B cell (primary cell): ENCODE results near the gene TMEM80. TPM values are rescaled to one million over a fixed set of nuclear protein-coding genes. Genes with fewer than 3 reads are reported as not detected.

Source experiments
- ATAC-seq: fragments of 200-7000 bp; cut with Tn5 transposase; one replicate; pipeline ENCODE4 v1.10.0; 2021; ENCODE audit warnings: low read depth, mild to moderate bottlenecking, moderate number of reproducible peaks, moderate library complexity
- CTCF ChIA-PET: fragments of 350-600 bp; sonication (Branson Sonifier 250); formaldehyde crosslinking; loops from one replicate; lab custom pipeline; 2021; ENCODE audit warnings: antibody characterized with exemption, inconsistent platforms; lab: Charles Lee
- POLR2A ChIA-PET: fragments of 350-600 bp; sonication (Branson Sonifier 250); formaldehyde crosslinking; loops from one replicate; lab custom pipeline; 2021; ENCODE audit warnings: antibody characterized with exemption; lab: Charles Lee
- DNase-seq: peaks from one replicate; pipeline ENCODE4 v3.0.0; 2013
- H2AFZ ChIP-seq: 2 replicates; pipeline ENCODE4 v1.6.1; 2012; ENCODE audit warnings: mild to moderate bottlenecking, low read depth, low read length; ENCODE audit not compliant: insufficient read depth, poor library complexity, severe bottlenecking
- H3K27ac ChIP-seq, 2 donors: 1 replicate in 1 of 2; 2 replicates in 1 of 2; pipeline ENCODE4 v1.5.1; 2012 to 2013; ENCODE audit warnings: low read length in 2 of 2, mild to moderate bottlenecking in 2 of 2, moderate library complexity in 1 of 2
- H3K27me3 ChIP-seq, 4 experiments: fragments of 200-600 bp in 1 of 4; sonication (generic) in 1 of 4; replicated peaks in 1 of 4; 1 replicate in 2 of 4; 2 replicates in 2 of 4; pipeline versions ENCODE4 v1.6.1 to v1.7.0; 2013 to 2016; ENCODE audit warnings: low read length in 3 of 4, mild to moderate bottlenecking in 2 of 4, mixed read lengths in 1 of 4, moderate library complexity in 1 of 4; ENCODE audit not compliant: insufficient read depth in 4 of 4, control insufficient read depth in 3 of 4; ENCODE audit errors: control extremely low read depth in 1 of 4
- H3K36me3 ChIP-seq, 2 experiments: replicated peaks in 1 of 2; 1 replicate in 1 of 2; 2 replicates in 1 of 2; pipeline versions ENCODE4 v1.6.1 to v1.7.1; 2013; ENCODE audit warnings: low read length in 1 of 2; ENCODE audit not compliant: insufficient read depth in 2 of 2, control insufficient read depth in 1 of 2; ENCODE audit errors: control extremely low read depth in 1 of 2, extremely low read depth in 1 of 2
- H3K4me1 ChIP-seq, 2 donors: fragments of 200-600 bp in 1 of 2; sonication (generic) in 1 of 2; 1 replicate in 1 of 2; 2 replicates in 1 of 2; pipeline versions ENCODE4 v1.5.1 to v1.6.1; 2013 to 2017; ENCODE audit warnings: low read length in 2 of 2; ENCODE audit not compliant: control insufficient read depth in 2 of 2, insufficient read depth in 2 of 2
- H3K4me2 ChIP-seq: replicated peaks from 2 replicates; pipeline ENCODE3; 2012; ENCODE audit warnings: mild to moderate bottlenecking, low read depth, low read length; ENCODE audit not compliant: poor library complexity, severe bottlenecking
- H3K4me3 ChIP-seq, 5 experiments: fragments of 200-600 bp in 1 of 5; sonication (generic) in 1 of 5; 1 replicate in 3 of 5; 2 replicates in 2 of 5; pipeline versions ENCODE4 v1.5.1 to v1.7.0; 2011 to 2016; ENCODE audit warnings: low read length in 4 of 5, mild to moderate bottlenecking in 4 of 5, low read depth in 2 of 5, control low read depth in 1 of 5, moderate library complexity in 1 of 5; ENCODE audit not compliant: insufficient read depth in 1 of 5; ENCODE audit errors: control extremely low read depth in 1 of 5, extremely low read depth in 1 of 5
- H3K79me2 ChIP-seq: fragments of 200-600 bp; sonication (generic); one replicate; pipeline ENCODE4 v1.6.0; 2016; ENCODE audit warnings: low read length; ENCODE audit not compliant: control insufficient read depth, insufficient read depth
- H3K9ac ChIP-seq: fragments of 200-600 bp; sonication (generic); 2 replicates; pipeline ENCODE4 v1.6.1; 2017; ENCODE audit warnings: mild to moderate bottlenecking, low read length, moderate library complexity
- H3K9me3 ChIP-seq, 3 donors: one replicate each; pipeline versions ENCODE4 v1.6.1 to v1.7.1; 2013; ENCODE audit warnings: low read length in 2 of 3; ENCODE audit not compliant: control insufficient read depth in 2 of 3, insufficient read depth in 1 of 3; ENCODE audit errors: control extremely low read depth in 1 of 3
- H4K20me1 ChIP-seq: 2 replicates; pipeline ENCODE4 v1.6.0; 2012; ENCODE audit warnings: mild to moderate bottlenecking, low read length; ENCODE audit not compliant: insufficient read depth, control insufficient read depth, poor library complexity, severe bottlenecking
- H3K27ac Mint-ChIP-seq: one replicate; pipeline ENCODE4 v1.8.0; 2021; ENCODE audit warnings: mixed read lengths
- H3K27me3 Mint-ChIP-seq: one replicate; pipeline ENCODE4 v1.8.0; 2021; ENCODE audit warnings: mixed read lengths
- H3K4me1 Mint-ChIP-seq: one replicate; pipeline ENCODE4 v1.8.0; 2021; ENCODE audit warnings: mixed read lengths
- H3K4me3 Mint-ChIP-seq: one replicate; pipeline ENCODE4 v1.8.0; 2021; ENCODE audit warnings: mixed read lengths
- H3K9me3 Mint-ChIP-seq: one replicate; pipeline ENCODE4 v1.8.0; 2022; ENCODE audit warnings: mixed read lengths; ENCODE audit not compliant: insufficient read depth
- EZH2 ChIP-seq: IDR thresholded peaks from 2 replicates; pipeline ENCODE4 v1.6.1; 2012; ENCODE audit warnings: borderline replicate concordance, low read depth, mild to moderate bottlenecking, moderate library complexity, low read length; ENCODE audit not compliant: insufficient read depth, poor library complexity, severe bottlenecking
- WGBS: methylation state at CpG from one replicate; pipeline ENCODE4 v1.1.5; 2013; ENCODE audit warnings: missing lambda C conversion rate; ENCODE audit not compliant: insufficient coverage; 5-methylcytosine and 5-hydroxymethylcytosine counted together
- intact Hi-C: fragments of 100-400 bp; cut with micrococcal nuclease; formaldehyde crosslinking; loops from one replicate; pipeline ENCODE4 v1.10.0; 2022
- polyA plus RNA-seq: library from polyadenylated mRNA; depleted of rRNA; stranded (reverse); fragments of >200 nt; gene quantifications from 2 replicates; pipeline ENCODE4 v1.2.3, GENCODE V29; 2012
- total RNA-seq, 2 donors: library from RNA; stranded (reverse); fragments of 120-200 nt in 1 of 2; gene quantifications; 1 replicate in 1 of 2; 2 replicates in 1 of 2; pipeline versions ENCODE4 v1.2.3 to v1.2.4, GENCODE V29; 2013 to 2022
- TF ChIP-seq, protein P1 (sequence below): fragments of 200-600 bp; IDR thresholded peaks from one replicate; pipeline ENCODE4 v1.8.0; 2022; ENCODE audit warnings: antibody characterized with exemption, mild to moderate bottlenecking

The TMEM80 gene
- total and polyA plus RNA-seq, 2 donors (not counting 1 experiment from before 2014, with no cell fraction given) = 72.5 to 84.1 TPM

GRCh38 chr11:722346-722811 lies 26.8 kb downstream of the TMEM80 start:
- Histone ChIP-seq H3K9me3 (no peaks in the 10 kb centered on the region), H3K79me2 (no peaks in the 10 kb centered on the region), H3K36me3 (no peaks in the 10 kb centered on the region), H2AFZ (peak overlapping the region; percentile 80), H3K27ac (no peak overlapping the region), H3K4me1 (peaks cover 28 to 47% of the 10 kb centered on the region in 2 donors), H3K27me3 (peaks cover 0 to 38% (median 4%) of the 10 kb centered on the region in 4 experiments), H3K4me3 (peak overlapping the region in 4 of 5 experiments; percentile 40 to 65 (median 51)), H3K9ac (peak overlapping the region; percentile 74), H3K4me2 (peak overlapping the region; percentile 99), H4K20me1 (peaks cover 3% of the 10 kb centered on the region)
- ATAC-seq (no peak), DNase-seq (no peak)
- H3K4me1 Mint-ChIP-seq = peaks cover 33% of the 10 kb centered on the region
- no peaks in the 10 kb centered on the region for H3K9me3 Mint-ChIP-seq
- ChIA-PET CTCF (interaction anchor here (0.6 to 8.2 kb wide), 11 partner anchors 18 to 186 kb away, joined by 3 to 104 read pairs (median 5); partner anchors contain the start of genes DEAF1, HRAS, IRF7 and TALDO1), POLR2A (interaction anchor here (0.6 to 8.2 kb wide), 8 partner anchors 12 to 216 kb away, joined by 3 to 105 read pairs (median 4); partner anchors contain the start of genes DEAF1, PHRF1, RPLP2 and TMEM80)
- intact Hi-C loops = loop anchor here (5.0 to 10.0 kb wide), 2 partner anchors 108 to 185 kb away; partner anchors contain the start of genes HRAS, IRF7 and LRRC56
- peaks cover 8% of the 10 kb centered on the region for H3K27me3 Mint-ChIP-seq
- peak overlapping the region; percentile 90 for H3K4me3 Mint-ChIP-seq
- no peak overlapping the region for H3K27ac Mint-ChIP-seq
- TF ChIP-seq, protein P1, sequence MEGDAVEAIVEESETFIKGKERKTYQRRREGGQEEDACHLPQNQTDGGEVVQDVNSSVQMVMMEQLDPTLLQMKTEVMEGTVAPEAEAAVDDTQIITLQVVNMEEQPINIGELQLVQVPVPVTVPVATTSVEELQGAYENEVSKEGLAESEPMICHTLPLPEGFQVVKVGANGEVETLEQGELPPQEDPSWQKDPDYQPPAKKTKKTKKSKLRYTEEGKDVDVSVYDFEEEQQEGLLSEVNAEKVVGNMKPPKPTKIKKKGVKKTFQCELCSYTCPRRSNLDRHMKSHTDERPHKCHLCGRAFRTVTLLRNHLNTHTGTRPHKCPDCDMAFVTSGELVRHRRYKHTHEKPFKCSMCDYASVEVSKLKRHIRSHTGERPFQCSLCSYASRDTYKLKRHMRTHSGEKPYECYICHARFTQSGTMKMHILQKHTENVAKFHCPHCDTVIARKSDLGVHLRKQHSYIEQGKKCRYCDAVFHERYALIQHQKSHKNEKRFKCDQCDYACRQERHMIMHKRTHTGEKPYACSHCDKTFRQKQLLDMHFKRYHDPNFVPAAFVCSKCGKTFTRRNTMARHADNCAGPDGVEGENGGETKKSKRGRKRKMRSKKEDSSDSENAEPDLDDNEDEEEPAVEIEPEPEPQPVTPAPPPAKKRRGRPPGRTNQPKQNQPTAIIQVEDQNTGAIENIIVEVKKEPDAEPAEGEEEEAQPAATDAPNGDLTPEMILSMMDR = no peak
- TF ChIP-seq EZH2 = no peak
- WGBS = 43% methylated on average over 13 of the region's 20 CpGs
